ENCODE measurements around the gene PARD6G.

DNA sequence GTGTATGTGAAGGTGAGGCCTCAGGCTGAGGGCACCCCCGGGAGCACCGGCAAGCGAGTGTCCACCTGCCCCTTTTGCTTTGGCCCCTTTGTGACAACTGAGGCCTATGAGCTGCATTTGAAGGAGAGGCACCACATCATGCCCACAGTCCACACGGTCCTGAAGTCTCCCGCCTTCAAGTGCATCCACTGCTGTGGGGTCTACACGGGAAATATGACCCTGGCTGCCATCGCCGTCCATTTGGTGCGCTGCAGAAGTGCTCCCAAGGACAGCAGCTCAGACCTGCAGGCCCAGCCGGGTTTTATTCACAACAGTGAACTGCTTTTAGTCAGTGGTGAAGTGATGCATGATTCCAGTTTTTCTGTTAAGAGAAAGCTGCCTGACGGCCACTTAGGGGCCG, 109.3 kb downstream of the PARD6G start:
- TF ChIP-seq POLR2A (IDR thresholded peaks at IDR 0.05) (no peak), POLR2AphosphoS5 (IDR thresholded peaks at IDR 0.05) (no peak), EP300 (IDR thresholded peaks at IDR 0.05) (no peak)
- TF ChIP-seq, protein P1, sequence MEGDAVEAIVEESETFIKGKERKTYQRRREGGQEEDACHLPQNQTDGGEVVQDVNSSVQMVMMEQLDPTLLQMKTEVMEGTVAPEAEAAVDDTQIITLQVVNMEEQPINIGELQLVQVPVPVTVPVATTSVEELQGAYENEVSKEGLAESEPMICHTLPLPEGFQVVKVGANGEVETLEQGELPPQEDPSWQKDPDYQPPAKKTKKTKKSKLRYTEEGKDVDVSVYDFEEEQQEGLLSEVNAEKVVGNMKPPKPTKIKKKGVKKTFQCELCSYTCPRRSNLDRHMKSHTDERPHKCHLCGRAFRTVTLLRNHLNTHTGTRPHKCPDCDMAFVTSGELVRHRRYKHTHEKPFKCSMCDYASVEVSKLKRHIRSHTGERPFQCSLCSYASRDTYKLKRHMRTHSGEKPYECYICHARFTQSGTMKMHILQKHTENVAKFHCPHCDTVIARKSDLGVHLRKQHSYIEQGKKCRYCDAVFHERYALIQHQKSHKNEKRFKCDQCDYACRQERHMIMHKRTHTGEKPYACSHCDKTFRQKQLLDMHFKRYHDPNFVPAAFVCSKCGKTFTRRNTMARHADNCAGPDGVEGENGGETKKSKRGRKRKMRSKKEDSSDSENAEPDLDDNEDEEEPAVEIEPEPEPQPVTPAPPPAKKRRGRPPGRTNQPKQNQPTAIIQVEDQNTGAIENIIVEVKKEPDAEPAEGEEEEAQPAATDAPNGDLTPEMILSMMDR (IDR thresholded peaks at IDR 0.05) = no peak

All from sigmoid colon (tissue), 4 donors.